Activated B cell treated with CpG ODN at 0.5 μM for 24 hours (primary cell): ENCODE measurements around the gene NNMT. TPM values are rescaled to one million over a fixed set of nuclear protein-coding genes. Genes with fewer than 3 reads are reported as not detected.

Experiments
- ATAC-seq: fragments of 200-7000 bp; cut with Tn5 transposase; one replicate; pipeline ENCODE4 v1.10.0; 2021; ENCODE audit warnings: low read depth, mild to moderate bottlenecking, moderate library complexity
- CTCF ChIA-PET: fragments of 350-600 bp; sonication (Branson Sonifier 250); formaldehyde crosslinking; loops from one replicate; lab custom pipeline; 2021; ENCODE audit warnings: antibody characterized with exemption; lab: Charles Lee
- POLR2A ChIA-PET: fragments of 350-600 bp; sonication (Branson Sonifier 250); formaldehyde crosslinking; loops from one replicate; lab custom pipeline; 2021; ENCODE audit warnings: antibody characterized with exemption; lab: Charles Lee
- DNase-seq: peaks from one replicate; pipeline ENCODE4 v3.0.0; 2022
- H3K27ac Mint-ChIP-seq: one replicate; pipeline ENCODE4 v1.8.0; 2020; ENCODE audit warnings: mixed read lengths
- H3K27me3 Mint-ChIP-seq: one replicate; pipeline ENCODE4 v1.8.0; 2021; ENCODE audit warnings: mixed read lengths
- H3K36me3 Mint-ChIP-seq: one replicate; pipeline ENCODE4 v1.8.0; 2021; ENCODE audit warnings: low read depth, mixed read lengths
- H3K4me1 Mint-ChIP-seq: one replicate; pipeline ENCODE4 v1.8.0; 2021; ENCODE audit warnings: mixed read lengths
- H3K4me3 Mint-ChIP-seq: one replicate; pipeline ENCODE4 v1.8.0; 2020; ENCODE audit warnings: mild to moderate bottlenecking, mixed read lengths
- H3K9me3 Mint-ChIP-seq: one replicate; pipeline ENCODE4 v1.8.0; 2020; ENCODE audit warnings: mixed read lengths
- intact Hi-C: fragments of 100-400 bp; cut with micrococcal nuclease; formaldehyde crosslinking; loops from one replicate; pipeline ENCODE4 v1.15.1; 2024
- total RNA-seq: library from RNA; stranded (reverse); gene quantifications from 2 replicates; pipeline ENCODE4 v1.2.3, GENCODE V29; 2022
- TF ChIP-seq, protein P1 (sequence below): fragments of 200-600 bp; IDR thresholded peaks from one replicate; pipeline ENCODE4 v1.8.0; 2022; ENCODE audit warnings: antibody characterized with exemption, mild to moderate bottlenecking

Gene NNMT
- total RNA-seq, 1 donor from 2014 or later = not detected

DNA sequence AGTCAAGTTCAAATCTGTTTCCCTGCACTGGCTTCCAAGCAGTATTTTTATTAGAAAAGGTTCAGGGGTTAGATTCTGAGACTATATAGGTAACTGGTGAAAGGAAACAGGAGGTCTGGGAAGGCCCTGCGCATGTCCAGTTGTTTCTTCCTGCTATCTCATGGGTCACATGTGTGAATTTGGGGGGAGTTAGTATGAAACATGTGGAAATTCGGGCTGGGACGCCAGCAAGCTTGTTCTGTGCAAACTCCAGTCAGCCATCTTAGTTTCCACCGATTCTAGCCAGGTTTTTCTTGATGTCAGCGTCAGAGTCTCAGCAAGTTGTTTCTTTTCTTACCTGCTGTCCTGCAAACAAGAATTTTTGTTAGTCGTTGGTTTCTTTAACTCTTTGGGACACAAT lies 46.8 kb downstream of the NNMT start:
- Mint-ChIP-seq H3K36me3 (no peaks in the 10 kb centered on the region), H3K27me3 (peaks cover 3% of the 10 kb centered on the region), H3K4me3 (no peak overlapping the region), H3K9me3 (peaks cover 5% of the 10 kb centered on the region), H3K27ac (no peak overlapping the region), H3K4me1 (peaks cover 5% of the 10 kb centered on the region)
- POLR2A ChIA-PET = no interaction called here
- no peak for ATAC-seq
- TF ChIP-seq, protein P1, sequence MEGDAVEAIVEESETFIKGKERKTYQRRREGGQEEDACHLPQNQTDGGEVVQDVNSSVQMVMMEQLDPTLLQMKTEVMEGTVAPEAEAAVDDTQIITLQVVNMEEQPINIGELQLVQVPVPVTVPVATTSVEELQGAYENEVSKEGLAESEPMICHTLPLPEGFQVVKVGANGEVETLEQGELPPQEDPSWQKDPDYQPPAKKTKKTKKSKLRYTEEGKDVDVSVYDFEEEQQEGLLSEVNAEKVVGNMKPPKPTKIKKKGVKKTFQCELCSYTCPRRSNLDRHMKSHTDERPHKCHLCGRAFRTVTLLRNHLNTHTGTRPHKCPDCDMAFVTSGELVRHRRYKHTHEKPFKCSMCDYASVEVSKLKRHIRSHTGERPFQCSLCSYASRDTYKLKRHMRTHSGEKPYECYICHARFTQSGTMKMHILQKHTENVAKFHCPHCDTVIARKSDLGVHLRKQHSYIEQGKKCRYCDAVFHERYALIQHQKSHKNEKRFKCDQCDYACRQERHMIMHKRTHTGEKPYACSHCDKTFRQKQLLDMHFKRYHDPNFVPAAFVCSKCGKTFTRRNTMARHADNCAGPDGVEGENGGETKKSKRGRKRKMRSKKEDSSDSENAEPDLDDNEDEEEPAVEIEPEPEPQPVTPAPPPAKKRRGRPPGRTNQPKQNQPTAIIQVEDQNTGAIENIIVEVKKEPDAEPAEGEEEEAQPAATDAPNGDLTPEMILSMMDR = no peak
- CTCF ChIA-PET = no interaction called here
- intact Hi-C loops = loop anchor here (5.0 kb wide), 1 partner anchor 789 kb away; no protein-coding TSS in a partner anchor
- no peak for DNase-seq

DNA sequence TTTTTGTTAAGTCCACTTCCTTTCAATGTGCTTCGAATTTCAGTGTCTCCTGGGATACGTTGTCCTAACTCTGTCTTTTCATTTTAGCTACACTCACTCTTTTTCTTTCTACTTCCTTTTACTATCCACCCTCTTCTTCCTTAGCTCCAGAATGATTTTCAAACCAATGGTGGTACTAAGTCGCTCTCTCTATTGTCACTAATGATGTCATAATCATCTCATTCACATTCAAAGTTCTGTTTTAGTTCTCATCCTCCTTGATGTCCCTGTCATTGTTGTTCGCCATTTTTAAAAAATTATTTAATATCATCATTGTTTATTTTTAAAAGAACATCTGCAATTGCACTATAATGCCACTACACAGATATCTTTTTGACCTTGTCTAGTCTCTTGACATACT lies 47.3 kb downstream of the NNMT start:
- TF ChIP-seq, protein P1 = no peak
- ATAC-seq = no peak

DNA sequence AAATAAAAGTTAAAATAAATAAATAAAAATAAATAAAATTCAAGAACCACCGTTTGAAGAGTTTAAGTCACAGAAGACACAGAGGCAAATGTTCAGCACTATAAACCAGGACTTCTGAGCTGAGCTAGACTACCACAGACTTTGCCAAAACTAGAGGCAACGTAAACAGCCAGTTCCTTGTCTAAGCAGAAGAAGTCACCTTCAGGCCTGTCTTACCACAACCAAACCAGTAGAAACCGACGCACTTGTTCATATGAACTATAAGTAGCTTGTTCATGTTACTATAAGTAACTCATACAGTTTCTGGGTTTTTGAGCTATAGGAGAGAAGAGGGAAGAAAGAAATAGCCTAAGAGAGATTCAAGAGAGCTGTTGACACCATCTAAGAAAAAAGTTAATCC lies 48.3 kb downstream of the NNMT start:
- POLR2A ChIA-PET = no interaction called here
- peaks cover 5% of the 10 kb centered on the region for H3K4me1 Mint-ChIP-seq

More for the DNA sequence above, 47.3 kb downstream of the NNMT start:
- intact Hi-C loops = loop anchor here (5.0 kb wide), 1 partner anchor 789 kb away; no protein-coding TSS in a partner anchor
- H3K4me3 Mint-ChIP-seq = no peak overlapping the region
- ChIA-PET POLR2A (no interaction called here), CTCF (no interaction called here)
- H3K27me3 Mint-ChIP-seq = peaks cover 4% of the 10 kb centered on the region
- peaks cover 5% of the 10 kb centered on the region for H3K9me3 Mint-ChIP-seq
- DNase-seq = no peak
- no peaks in the 10 kb centered on the region for H3K36me3 Mint-ChIP-seq
- peaks cover 5% of the 10 kb centered on the region for H3K4me1 Mint-ChIP-seq
- no peak overlapping the region for H3K27ac Mint-ChIP-seq

DNA sequence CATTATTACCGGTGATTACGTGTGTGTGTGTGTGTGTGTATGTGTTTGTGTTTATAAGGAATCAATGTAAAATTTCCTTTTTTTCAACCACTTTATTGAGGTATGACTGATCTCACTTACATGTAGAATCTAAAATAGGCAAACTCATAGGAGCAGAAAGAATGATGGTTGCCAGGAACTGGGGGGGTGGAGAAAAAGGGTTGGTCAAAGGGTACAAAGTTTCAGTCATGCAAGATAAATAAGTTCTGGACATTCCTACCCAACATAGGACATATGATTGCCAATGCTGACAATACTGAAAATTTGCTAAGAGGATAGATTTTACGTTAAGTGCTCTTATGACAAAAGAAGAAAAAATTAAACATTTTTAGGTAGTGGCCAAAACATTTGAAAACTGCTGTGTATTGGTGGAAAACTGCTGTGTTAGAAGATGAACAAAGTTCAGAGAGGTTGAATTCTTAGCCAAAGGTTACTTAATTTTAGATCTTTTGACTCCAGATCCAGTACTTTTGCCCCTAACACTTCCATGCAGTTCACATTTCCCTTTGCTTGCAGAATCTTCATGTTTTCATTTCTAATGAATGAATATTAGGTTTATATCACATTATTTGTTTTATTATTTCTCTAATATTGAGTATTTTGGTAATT lies 49.5 kb downstream of the NNMT start:
- ATAC-seq = no peak
- Mint-ChIP-seq H3K36me3 (no peaks in the 10 kb centered on the region), H3K27me3 (peaks cover 4% of the 10 kb centered on the region), H3K27ac (no peak overlapping the region), H3K4me1 (peaks cover under 1% of the 10 kb centered on the region), H3K4me3 (no peak overlapping the region), H3K9me3 (peaks cover 5% of the 10 kb centered on the region)
- DNase-seq = no peak
- intact Hi-C loops = no loop called here
- TF ChIP-seq, protein P1 = no peak
- ChIA-PET CTCF (no interaction called here), POLR2A (no interaction called here)

More for the DNA sequence above, 48.3 kb downstream of the NNMT start:
- Mint-ChIP-seq H3K27me3 (peaks cover 4% of the 10 kb centered on the region), H3K27ac (no peak overlapping the region), H3K36me3 (no peaks in the 10 kb centered on the region), H3K4me3 (no peak overlapping the region), H3K9me3 (peaks cover 5% of the 10 kb centered on the region)
- CTCF ChIA-PET = no interaction called here
- no peak for ATAC-seq
- TF ChIP-seq, protein P1 = no peak
- DNase-seq = no peak
- intact Hi-C loops = loop anchor here (5.0 kb wide), 1 partner anchor 788 kb away; no protein-coding TSS in a partner anchor

DNA sequence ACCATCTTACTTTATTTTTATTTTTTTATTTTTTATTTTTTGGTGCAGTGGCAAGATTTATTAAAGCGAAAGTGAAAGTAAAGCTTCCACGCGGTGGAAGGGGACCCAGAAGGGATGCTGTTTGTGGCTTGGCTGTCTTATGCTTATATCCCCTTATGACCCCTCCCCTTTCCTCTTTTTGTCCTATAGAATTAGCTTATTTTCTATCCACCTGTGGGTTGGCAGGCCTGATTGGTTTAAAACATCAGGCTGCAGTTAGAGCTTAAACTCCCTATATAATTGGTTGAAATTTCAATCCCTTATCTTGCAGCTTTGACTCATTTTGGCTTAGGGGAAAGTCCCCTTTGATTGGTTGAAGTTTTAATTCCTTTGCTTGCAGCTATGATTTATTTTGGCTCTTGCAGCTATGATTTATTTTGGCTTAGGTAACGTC lies 50.5 kb downstream of the NNMT start:
- DNase-seq (no peak), ATAC-seq (no peak)
- Mint-ChIP-seq H3K9me3 (no peaks in the 10 kb centered on the region), H3K27ac (no peak overlapping the region), H3K4me1 (no peaks in the 10 kb centered on the region), H3K4me3 (peak overlapping the region; percentile 57), H3K27me3 (peaks cover 7% of the 10 kb centered on the region), H3K36me3 (no peaks in the 10 kb centered on the region)
- ChIA-PET CTCF (no interaction called here), POLR2A (interaction anchor here (0.5 kb wide), 1 partner anchor 16 kb away, joined by 9 read pairs; no protein-coding TSS in a partner anchor)
- TF ChIP-seq, protein P1 = no peak
- intact Hi-C loops = no loop called here
